ENCODE measurements around the gene CBX7. TPM values are rescaled to one million over a fixed set of nuclear protein-coding genes. Genes with fewer than 3 reads are reported as not detected.

Gene CBX7
- polyA plus RNA-seq, 1 experiment: 2.2 TPM

DNA sequence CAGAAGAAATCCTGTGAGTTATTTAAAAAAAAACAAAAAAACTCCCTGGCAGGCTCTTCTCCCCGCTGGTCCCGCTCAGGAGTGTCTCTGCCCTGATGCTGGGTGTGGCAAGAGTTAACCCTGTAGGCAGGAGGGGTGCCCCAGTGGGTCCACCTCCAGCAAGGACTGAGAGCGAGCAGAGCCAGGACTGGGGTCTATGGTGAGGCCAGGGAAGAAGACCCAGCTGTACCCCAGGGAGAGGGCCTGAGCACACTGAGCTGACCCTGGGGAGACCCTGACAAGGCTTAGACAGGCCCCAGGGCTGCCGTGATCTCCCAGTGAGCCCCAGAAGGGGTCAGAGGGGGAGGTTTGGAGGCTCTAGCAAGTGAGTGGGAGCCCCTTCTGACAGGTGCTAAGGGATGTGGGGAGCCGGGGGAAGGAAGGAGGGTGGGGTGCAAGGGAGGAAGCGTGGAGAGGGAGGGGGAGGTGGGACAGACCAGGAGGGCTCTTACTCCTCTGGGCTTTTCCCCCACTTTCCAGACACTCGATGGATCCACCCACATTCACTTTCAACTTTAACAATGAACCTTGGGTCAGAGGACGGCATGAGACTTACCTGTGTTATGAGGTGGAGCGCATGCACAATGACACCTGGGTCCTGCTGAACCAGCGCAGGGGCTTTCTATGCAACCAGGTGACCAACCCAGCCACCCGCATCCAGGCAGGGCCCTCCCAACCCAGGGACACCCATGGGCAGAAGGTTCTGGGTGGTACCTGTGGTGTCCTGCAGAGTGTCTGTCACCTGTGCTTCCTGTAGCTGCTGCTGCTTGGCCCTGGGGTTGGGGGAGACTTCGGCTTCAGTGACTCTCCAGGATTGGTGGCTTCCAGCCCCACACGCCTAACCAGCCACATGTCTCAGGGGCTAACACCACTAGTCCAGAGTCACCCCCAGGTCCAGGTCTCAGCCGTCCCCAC lies 69.0 kb downstream of the CBX7 start:
- TF ChIP-seq, protein P1, sequence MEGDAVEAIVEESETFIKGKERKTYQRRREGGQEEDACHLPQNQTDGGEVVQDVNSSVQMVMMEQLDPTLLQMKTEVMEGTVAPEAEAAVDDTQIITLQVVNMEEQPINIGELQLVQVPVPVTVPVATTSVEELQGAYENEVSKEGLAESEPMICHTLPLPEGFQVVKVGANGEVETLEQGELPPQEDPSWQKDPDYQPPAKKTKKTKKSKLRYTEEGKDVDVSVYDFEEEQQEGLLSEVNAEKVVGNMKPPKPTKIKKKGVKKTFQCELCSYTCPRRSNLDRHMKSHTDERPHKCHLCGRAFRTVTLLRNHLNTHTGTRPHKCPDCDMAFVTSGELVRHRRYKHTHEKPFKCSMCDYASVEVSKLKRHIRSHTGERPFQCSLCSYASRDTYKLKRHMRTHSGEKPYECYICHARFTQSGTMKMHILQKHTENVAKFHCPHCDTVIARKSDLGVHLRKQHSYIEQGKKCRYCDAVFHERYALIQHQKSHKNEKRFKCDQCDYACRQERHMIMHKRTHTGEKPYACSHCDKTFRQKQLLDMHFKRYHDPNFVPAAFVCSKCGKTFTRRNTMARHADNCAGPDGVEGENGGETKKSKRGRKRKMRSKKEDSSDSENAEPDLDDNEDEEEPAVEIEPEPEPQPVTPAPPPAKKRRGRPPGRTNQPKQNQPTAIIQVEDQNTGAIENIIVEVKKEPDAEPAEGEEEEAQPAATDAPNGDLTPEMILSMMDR (IDR thresholded peaks at IDR 0.05; ENCODE audit: low read depth, low read length): no peak
- no peak overlapping the region for H3K27ac ChIP-seq (ENCODE audit: low read depth, low read length)
- no peak overlapping the region for H3K4me3 ChIP-seq (ENCODE audit: low read depth, low read length)
- H3K27me3 ChIP-seq (ENCODE audit: control insufficient read depth, insufficient read depth, low read length): peaks cover 4% of the 10 kb centered on the region
- POLR2A ChIA-PET: no interaction called here
- DNase-seq (ENCODE audit: low read depth, low spot score): no peak
- CTCF ChIA-PET: no interaction called here
- H3K9me3 ChIP-seq (ENCODE audit: control insufficient read depth, insufficient read depth, low read length): no peaks in the 10 kb centered on the region

DNA sequence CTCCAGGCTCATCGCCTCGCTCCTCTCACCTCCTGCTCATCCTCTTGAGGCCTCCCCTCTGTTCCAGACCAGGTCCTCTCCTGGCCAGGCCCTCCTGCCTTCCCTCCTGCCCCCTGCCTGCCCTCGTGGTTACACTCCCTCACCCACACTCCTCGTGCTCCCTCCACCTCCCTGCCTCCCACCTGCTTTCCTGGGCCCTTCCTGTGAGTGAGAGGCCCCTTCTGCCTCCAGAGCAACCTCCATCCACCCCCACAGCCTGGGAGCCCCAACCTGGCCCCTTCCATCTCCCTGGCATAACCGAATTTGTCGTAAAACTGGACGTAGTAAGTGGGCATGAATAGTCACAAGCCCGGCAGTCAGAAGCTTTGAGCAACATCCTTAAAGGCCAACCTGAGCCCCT lies 70.9 kb downstream of the CBX7 start:
- DNase-seq (ENCODE audit: low read depth, low spot score): no peak
- Histone ChIP-seq H3K9me3 (ENCODE audit: control insufficient read depth, insufficient read depth, low read length) (no peaks in the 10 kb centered on the region), H3K27me3 (ENCODE audit: control insufficient read depth, insufficient read depth, low read length) (peaks cover 1% of the 10 kb centered on the region), H3K4me3 (ENCODE audit: low read depth, low read length) (no peak overlapping the region), H3K27ac (ENCODE audit: low read depth, low read length) (no peak overlapping the region)
- CTCF ChIA-PET: interaction anchor here (1.2 kb wide), 1 partner anchor 37 kb away, joined by 3 read pairs; no protein-coding TSS in a partner anchor
- TF ChIP-seq, protein P1 (IDR thresholded peaks at IDR 0.05; ENCODE audit: low read depth, low read length): no peak
- POLR2A ChIA-PET: no interaction called here

DNA sequence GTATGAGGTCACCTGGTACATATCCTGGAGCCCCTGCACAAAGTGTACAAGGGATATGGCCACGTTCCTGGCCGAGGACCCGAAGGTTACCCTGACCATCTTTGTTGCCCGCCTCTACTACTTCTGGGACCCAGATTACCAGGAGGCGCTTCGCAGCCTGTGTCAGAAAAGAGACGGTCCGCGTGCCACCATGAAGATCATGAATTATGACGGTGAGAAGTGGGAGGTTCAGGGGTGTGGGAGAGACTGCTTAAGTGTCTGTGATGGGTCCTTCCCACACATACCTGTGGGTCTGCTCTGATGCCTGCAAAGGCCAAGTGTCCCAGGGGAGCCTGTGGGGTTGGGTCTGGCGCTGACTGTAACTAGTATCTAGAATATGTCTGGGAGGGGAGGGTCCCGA lies 71.5 kb downstream of the CBX7 start:
- Histone ChIP-seq H3K9me3 (ENCODE audit: control insufficient read depth, insufficient read depth, low read length) (no peaks in the 10 kb centered on the region), H3K27me3 (ENCODE audit: control insufficient read depth, insufficient read depth, low read length) (no peaks in the 10 kb centered on the region), H3K27ac (ENCODE audit: low read depth, low read length) (no peak overlapping the region), H3K4me3 (ENCODE audit: low read depth, low read length) (no peak overlapping the region)
- ChIA-PET POLR2A (no interaction called here), CTCF (no interaction called here)
- no peak for DNase-seq (ENCODE audit: low read depth, low spot score)
- TF ChIP-seq, protein P1 (IDR thresholded peaks at IDR 0.05; ENCODE audit: low read depth, low read length): no peak

Small RNA genes lying within 50 kb of the gene (small RNA-seq; reads per million reads assigned to genes)
- not detected for gene COX5BP7 (ENCODE audit: insufficient read length, low read depth)

Other genes with a start within 250 kb of the CBX7 start
- gene APOBEC3A, start 195.1 kb downstream of the CBX7 start, polyA plus RNA-seq (2011; rRNA removed): not detected in 2 replicates
- gene APOBEC3B, start 170.3 kb downstream of the CBX7 start, polyA plus RNA-seq (2011; rRNA removed): 12.5 TPM in 2 replicates
- gene APOBEC3C, start 138.4 kb downstream of the CBX7 start, polyA plus RNA-seq (2011; rRNA removed): 35.5 and 41.3 TPM in 2 replicates
- gene APOBEC3D, start 131.6 kb downstream of the CBX7 start, polyA plus RNA-seq (2011; rRNA removed): 0.73 and 1.4 TPM in 2 replicates
- gene APOBEC3F, start 111.8 kb downstream of the CBX7 start, polyA plus RNA-seq (2011; rRNA removed): 7.9 and 9.8 TPM in 2 replicates
- gene APOBEC3G, start 75.4 kb downstream of the CBX7 start, polyA plus RNA-seq (2011; rRNA removed): 11.0 and 12.2 TPM in 2 replicates
- 0.11 and 0.42 TPM in 2 replicates for gene APOBEC3H, start 55.4 kb downstream of the CBX7 start, polyA plus RNA-seq (2011; rRNA removed)
- gene PDGFB, start 92.3 kb upstream of the CBX7 start, polyA plus RNA-seq (2011; rRNA removed): 0.12 and 0.19 TPM in 2 replicates
- gene RPL3, start 166.9 kb upstream of the CBX7 start, polyA plus RNA-seq (2011; rRNA removed): 3,445 and 3,813 TPM in 2 replicates
- gene SYNGR1, start 197.3 kb upstream of the CBX7 start, polyA plus RNA-seq (2011; rRNA removed): 20.8 and 31.7 TPM in 2 replicates
- 16.7 and 18.7 TPM in 2 replicates for gene TAB1, start 247.1 kb upstream of the CBX7 start, polyA plus RNA-seq (2011; rRNA removed)